ENCODE measurements around the gene FAM149A. TPM values are rescaled to one million over a fixed set of nuclear protein-coding genes. Genes with fewer than 3 reads are reported as not detected.

FAM149A gene
- total RNA-seq (2014; rRNA removed; shearing (Covaris generic)) = 9.0 and 10.1 TPM in 2 replicates
- polyA plus RNA-seq (2015; cell fraction: cytosol; rRNA removed) = 9.0 and 15.8 TPM in 2 replicates
- polyA plus RNA-seq (2015; cell fraction: nucleus; rRNA removed) = 7.2 and 8.5 TPM in 2 replicates

GRCh38 chr4:186104114-186104889, at the start of gene FAM149A:
Gene FAM149A (plus strand): TSS chr4:186104704.
- in situ Hi-C loops (cut with HindIII; ENCODE audit: low pct_unique_long_range_greater_than_20kb, low sequenced_read_pairs) = no loop called here
- DNase-seq (ENCODE audit: low read depth, low spot score) = no peak

DNA sequence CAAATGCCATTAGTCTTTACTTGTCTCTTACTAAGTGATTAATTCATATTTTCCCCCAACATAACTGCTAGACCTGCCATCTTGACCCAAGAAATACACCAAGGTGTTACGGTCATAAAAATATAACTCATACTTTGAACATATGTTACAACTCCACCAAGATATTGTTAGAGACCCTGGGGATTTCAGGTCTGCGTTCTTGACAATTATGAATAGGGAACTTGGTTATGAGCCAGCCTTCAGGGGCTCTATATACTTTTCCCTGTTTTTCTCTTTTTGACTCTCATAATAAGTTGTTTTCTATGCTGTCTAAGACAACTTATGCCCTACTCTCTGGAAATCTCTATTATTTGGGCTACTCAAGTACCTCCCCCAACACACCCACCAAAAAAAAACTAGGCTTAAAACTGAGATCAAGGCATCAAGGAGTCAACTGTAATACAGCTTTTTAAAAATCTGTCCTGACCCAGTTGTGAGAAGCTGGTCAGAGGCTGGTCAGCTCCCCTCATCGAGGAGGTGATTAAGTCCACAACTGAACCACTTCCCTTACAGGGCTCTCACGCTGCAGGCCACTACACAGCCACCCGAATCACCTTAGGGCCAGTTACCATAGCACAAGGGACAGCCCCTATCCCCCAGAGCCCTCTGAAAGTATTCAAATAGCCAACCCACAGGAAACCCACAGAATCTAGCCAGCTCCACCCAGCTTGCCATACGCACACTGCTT, 46.1 kb upstream of the FAM149A start:
- no peak for DNase-seq (ENCODE audit: low read depth, low spot score)
- in situ Hi-C loops (cut with HindIII; ENCODE audit: low pct_unique_long_range_greater_than_20kb, low sequenced_read_pairs) = no loop called here

GRCh38 chr4:186058980-186059316, 45.6 kb upstream of the FAM149A start:
- DNase-seq (ENCODE audit: low read depth, low spot score) = no peak
- in situ Hi-C loops (cut with HindIII; ENCODE audit: low pct_unique_long_range_greater_than_20kb, low sequenced_read_pairs) = no loop called here

- DNase-seq (ENCODE audit: low read depth, low spot score) = no peak
Observed at GRCh38 chr4:186061921-186062320, 42.6 kb upstream of the FAM149A start.

DNA sequence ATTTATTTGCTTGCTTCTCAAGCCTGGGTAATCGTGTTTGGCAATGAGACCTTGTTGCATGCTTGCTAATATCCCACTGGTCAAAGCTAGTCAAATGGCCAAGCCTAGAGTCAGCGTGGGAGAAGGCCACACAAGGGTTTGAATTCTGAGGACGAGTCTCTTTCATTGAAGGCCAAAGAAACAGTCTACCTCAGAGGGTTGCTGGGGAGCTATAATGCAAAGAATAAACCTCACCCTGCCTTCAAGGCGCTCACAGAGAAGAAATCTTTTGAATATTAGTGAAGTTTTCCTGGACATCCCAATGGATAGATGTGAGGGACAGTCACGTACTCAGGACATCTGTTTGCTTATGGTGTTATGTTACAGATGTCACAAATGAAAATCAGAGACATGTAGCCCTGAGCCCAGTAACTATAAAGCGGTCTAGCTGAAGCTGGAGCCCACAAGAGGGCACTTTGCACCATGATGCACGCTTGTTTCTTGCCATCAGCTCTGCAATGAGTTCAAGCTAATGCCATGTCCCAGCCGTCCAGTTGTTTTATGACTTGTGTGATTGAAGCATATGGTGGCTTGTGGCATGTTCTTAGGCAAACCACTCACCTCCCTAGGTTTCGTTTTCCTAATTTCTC, 36.6 kb upstream of the FAM149A start:
- peak; percentile 90 for DNase-seq (ENCODE audit: low read depth, low spot score)
- in situ Hi-C loops (cut with HindIII; ENCODE audit: low pct_unique_long_range_greater_than_20kb, low sequenced_read_pairs) = no loop called here

More at GRCh38 chr4:186061921-186062320, 42.6 kb upstream of the FAM149A start:
- in situ Hi-C loops (cut with HindIII; ENCODE audit: low pct_unique_long_range_greater_than_20kb, low sequenced_read_pairs) = no loop called here

DNA sequence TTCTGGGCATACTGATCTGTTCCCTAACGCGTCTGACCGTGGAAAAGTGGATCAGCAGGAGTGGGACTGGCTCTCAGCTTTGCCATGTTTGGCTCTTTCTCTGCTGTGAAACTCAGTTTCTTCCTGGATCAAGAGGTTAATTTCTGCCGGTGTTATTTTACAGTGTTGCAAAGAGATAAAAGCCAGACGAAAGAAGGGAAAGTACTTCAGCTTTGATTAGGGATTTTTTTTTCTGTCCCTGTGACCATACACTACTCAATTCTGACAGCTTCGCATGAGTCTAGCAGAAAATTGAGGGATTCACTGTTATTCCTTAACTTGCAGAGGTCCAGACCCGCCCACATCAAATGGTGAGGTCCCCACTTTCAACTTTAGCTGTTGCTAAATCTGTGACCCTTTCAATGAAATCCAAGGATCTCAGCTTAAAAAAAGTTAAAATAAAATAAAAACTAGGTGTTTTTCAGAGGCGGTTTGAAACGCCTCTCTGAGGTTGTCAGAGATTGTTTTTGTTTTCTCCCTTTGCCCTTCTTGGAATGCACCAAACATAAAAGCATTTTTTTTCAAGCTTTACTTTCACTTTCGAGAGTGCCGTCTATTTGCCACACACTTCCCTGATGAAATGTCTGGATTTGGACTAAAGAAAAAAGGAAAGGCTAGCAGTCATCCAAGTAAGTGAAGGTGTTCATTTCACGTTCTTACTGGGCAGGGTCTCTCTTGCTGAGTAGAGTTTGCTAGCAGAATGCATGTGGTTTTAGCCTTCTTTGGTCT, 35.7 kb upstream of the FAM149A start, which contains the start of gene TLR3:
Gene TLR3, plus strand, starts transcription at position 576 of the 768 bp plus-strand sequence. CDS start 7,464 bp downstream, outside the sequence.
- DNase-seq (ENCODE audit: low read depth, low spot score) = peak; percentile 32
- in situ Hi-C loops (cut with HindIII; ENCODE audit: low pct_unique_long_range_greater_than_20kb, low sequenced_read_pairs) = no loop called here

DNA sequence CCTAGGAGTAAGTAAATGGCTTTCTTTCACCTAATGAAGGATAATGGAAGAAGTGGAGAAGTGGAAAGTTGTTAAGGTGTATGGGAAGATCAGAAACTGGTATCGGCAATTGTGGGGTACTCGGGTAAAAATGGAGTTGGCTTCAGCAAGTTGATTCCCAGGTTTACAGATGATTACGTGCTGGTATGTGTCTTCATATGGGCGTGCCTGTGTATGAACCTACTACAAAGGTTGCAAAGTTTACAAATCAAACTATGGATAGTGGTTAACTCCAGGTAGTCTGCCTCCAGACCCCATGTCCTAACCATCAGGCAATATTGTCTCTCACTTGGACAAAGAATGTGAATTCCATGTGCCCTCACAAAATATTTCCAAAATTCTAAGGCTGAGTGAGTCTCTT, 34.8 kb upstream of the FAM149A start:
- in situ Hi-C loops (cut with HindIII; ENCODE audit: low pct_unique_long_range_greater_than_20kb, low sequenced_read_pairs) = no loop called here
- DNase-seq (ENCODE audit: low read depth, low spot score) = no peak

GRCh38 chr4:186072516-186072915, 32.0 kb upstream of the FAM149A start:
- DNase-seq (ENCODE audit: low read depth, low spot score) = no peak
- in situ Hi-C loops (cut with HindIII; ENCODE audit: low pct_unique_long_range_greater_than_20kb, low sequenced_read_pairs) = no loop called here

DNA sequence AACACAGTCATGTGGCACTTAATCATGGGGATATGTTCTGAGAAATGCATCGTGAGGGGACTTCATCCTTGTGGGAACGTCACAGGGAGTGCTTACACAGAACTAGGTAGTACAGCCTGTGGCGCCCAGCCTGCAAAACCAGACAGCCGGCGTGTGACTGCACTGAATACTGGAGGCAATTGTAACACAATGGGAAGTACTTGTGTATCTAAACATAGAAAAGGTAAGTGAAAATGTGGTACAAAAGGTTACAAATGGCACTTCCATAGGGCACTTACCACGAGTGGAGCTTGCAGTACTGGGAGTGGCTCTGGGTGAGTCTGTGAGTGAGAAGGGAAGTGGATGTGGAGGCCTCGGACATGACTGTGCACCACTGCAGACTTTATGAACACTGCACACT, 30.3 kb upstream of the FAM149A start:
- peak; percentile 45 for DNase-seq (ENCODE audit: low read depth, low spot score)
- in situ Hi-C loops (cut with HindIII; ENCODE audit: low pct_unique_long_range_greater_than_20kb, low sequenced_read_pairs) = no loop called here

DNA sequence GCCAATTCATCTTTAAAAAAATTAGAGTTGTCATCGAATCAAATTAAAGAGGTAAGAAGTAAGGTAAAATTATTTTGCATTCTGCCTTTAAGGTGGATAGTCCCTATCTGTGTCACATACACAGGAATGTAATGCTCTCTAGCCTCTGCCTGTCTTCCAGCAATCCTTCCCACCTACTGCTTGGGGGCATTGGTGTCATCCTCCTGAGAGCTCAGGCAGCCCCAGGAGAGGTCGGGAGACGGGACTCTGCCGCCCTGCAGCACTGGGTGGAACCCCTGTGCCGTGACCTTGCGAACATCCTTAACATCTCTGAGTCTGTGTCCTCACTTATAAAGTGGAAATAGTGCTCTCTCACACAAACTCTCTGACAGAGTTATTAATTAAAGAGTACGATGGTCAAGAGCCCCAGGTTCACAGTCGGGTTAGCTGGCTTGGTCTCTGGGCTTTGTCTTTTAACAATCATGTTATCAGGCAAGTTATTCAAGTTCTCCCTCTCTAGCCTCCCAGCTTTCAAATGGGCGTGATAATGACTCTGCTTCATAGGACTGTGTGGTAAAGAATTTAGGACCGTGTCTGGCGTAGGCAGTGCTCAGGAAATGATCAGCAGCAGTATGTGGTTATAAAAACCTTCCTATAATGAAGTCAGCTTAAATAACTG, 25.4 kb upstream of the FAM149A start:
- no peak for DNase-seq (ENCODE audit: low read depth, low spot score)
- in situ Hi-C loops (cut with HindIII; ENCODE audit: low pct_unique_long_range_greater_than_20kb, low sequenced_read_pairs) = no loop called here

- in situ Hi-C loops (cut with HindIII; ENCODE audit: low pct_unique_long_range_greater_than_20kb, low sequenced_read_pairs) = no loop called here
- no peak for DNase-seq (ENCODE audit: low read depth, low spot score)
Observed at GRCh38 chr4:186079694-186080093, 24.8 kb upstream of the FAM149A start.

- in situ Hi-C loops (cut with HindIII; ENCODE audit: low pct_unique_long_range_greater_than_20kb, low sequenced_read_pairs) = no loop called here
- DNase-seq (ENCODE audit: low read depth, low spot score) = no peak
Observed at GRCh38 chr4:186081202-186081807, 23.2 kb upstream of the FAM149A start.

- in situ Hi-C loops (cut with HindIII; ENCODE audit: low pct_unique_long_range_greater_than_20kb, low sequenced_read_pairs) = no loop called here
- DNase-seq (ENCODE audit: low read depth, low spot score) = no peak
Observed at GRCh38 chr4:186082221-186082620, 22.3 kb upstream of the FAM149A start.

GRCh38 chr4:186088523-186088922, 16.0 kb upstream of the FAM149A start:
- in situ Hi-C loops (cut with HindIII; ENCODE audit: low pct_unique_long_range_greater_than_20kb, low sequenced_read_pairs) = no loop called here
- peak; percentile 63 for DNase-seq (ENCODE audit: low read depth, low spot score)

- in situ Hi-C loops (cut with HindIII; ENCODE audit: low pct_unique_long_range_greater_than_20kb, low sequenced_read_pairs) = no loop called here
- DNase-seq (ENCODE audit: low read depth, low spot score) = no peak
Observed at GRCh38 chr4:186092296-186092695, 12.2 kb upstream of the FAM149A start.

DNA sequence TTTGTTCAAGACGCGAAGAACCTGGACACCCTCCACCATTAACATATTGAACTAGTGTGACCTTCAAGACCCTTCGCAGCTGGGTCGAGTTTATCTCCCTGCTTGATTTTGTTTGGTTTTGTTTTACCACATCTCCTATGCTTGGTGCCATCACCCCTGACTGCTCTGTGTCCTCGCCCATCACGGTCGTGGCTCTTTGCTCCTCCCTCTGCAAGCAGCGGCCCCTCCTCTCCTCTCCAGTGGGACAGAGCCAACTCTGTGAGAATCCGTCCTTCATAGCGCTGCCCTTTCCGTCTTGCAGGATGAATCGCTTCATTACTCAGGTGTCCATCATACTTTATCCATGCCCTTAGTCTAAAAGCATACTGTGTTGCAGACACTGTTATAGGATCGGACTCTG, 9.1 kb upstream of the FAM149A start:
- in situ Hi-C loops (cut with HindIII; ENCODE audit: low pct_unique_long_range_greater_than_20kb, low sequenced_read_pairs) = no loop called here
- no peak for DNase-seq (ENCODE audit: low read depth, low spot score)

DNA sequence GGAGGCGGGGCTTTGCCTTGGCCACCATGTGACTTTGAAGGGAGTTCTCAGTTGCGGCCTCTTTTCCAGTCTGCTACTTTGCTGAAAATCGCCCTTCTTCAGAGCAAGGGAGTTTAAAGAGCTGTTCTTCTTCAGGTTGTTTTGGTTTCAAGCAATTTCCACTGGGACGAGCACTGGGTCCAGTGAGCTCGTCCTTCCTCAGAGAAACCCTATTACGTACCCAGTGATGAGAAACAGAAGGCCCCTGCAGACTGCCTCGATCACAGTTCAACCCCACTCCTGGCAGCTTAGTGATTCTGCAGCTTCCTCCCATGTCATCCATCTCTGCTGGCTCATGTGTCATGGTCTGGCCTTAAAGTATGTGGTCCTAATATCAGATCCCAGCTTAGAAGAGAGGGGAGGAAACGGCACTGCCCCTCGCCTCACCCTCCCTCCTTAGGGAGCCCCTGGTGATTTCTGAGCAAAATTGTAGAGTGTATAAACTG, 7.8 kb upstream of the FAM149A start:
- no peak for DNase-seq (ENCODE audit: low read depth, low spot score)
- in situ Hi-C loops (cut with HindIII; ENCODE audit: low pct_unique_long_range_greater_than_20kb, low sequenced_read_pairs) = no loop called here

All from SK-MEL-5 (cell line).